Natural killer cell (primary cell): ENCODE results near the gene NPIPB2. TPM values are rescaled to one million over a fixed set of nuclear protein-coding genes. Genes with fewer than 3 reads are reported as not detected.
A peak's percentile ranks its signal among the peaks of the same experiment; 100 is the strongest.

ENCODE experiments used
- ATAC-seq, 3 donors: fragments of 150-1000 bp in 2 of 3; fragments of 200-7000 bp in 1 of 3; cut with Tn5 transposase; 1 replicate in 1 of 3; 2 replicates in 2 of 3; pipeline ENCODE4 v1.10.0; 2021; ENCODE audit warnings: mild to moderate bottlenecking in 2 of 3, moderate library complexity in 2 of 3
- DNase-seq, 2 donors: peaks; one replicate each; pipeline versions ENCODE4 v3.0.0 to v3.0.0-alpha.2; 2013 to 2021; ENCODE audit warnings: mixed read lengths in 1 of 2
- H3K27ac ChIP-seq: one replicate; pipeline ENCODE4 v1.5.1; 2013; ENCODE audit warnings: mild to moderate bottlenecking, low read length
- H3K27me3 ChIP-seq: one replicate; pipeline ENCODE4 v1.6.1; 2013; ENCODE audit warnings: low read length; ENCODE audit not compliant: control insufficient read depth, insufficient read depth
- H3K36me3 ChIP-seq: one replicate; pipeline ENCODE4 v1.6.1; 2013; ENCODE audit warnings: low read length; ENCODE audit not compliant: control insufficient read depth, insufficient read depth
- H3K4me1 ChIP-seq: one replicate; pipeline ENCODE4 v1.6.1; 2013; ENCODE audit warnings: low read length; ENCODE audit not compliant: control insufficient read depth, insufficient read depth
- H3K4me3 ChIP-seq: one replicate; pipeline ENCODE4 v1.5.1; 2013; ENCODE audit warnings: low read length
- H3K9me3 ChIP-seq: one replicate; pipeline ENCODE4 v1.6.1; 2013; ENCODE audit warnings: low read length; ENCODE audit not compliant: control insufficient read depth, insufficient read depth
- H3K27ac Mint-ChIP-seq, 2 donors: one replicate each; pipeline ENCODE4 v1.8.0; 2022; ENCODE audit warnings: mild to moderate bottlenecking in 2 of 2, mixed read lengths in 2 of 2, moderate library complexity in 1 of 2
- H3K27me3 Mint-ChIP-seq, 2 donors: one replicate each; pipeline ENCODE4 v1.8.0; 2022; ENCODE audit warnings: low read depth in 2 of 2, mixed read lengths in 2 of 2
- H3K36me3 Mint-ChIP-seq: one replicate; pipeline ENCODE4 v1.8.0; 2022; ENCODE audit warnings: mixed read lengths
- H3K4me1 Mint-ChIP-seq, 2 donors: one replicate each; pipeline ENCODE4 v1.8.0; 2022; ENCODE audit warnings: mixed read lengths in 2 of 2
- H3K4me3 Mint-ChIP-seq: one replicate; pipeline ENCODE4 v1.8.0; 2022; ENCODE audit warnings: mild to moderate bottlenecking, moderate library complexity, mixed read lengths
- H3K9me3 Mint-ChIP-seq, 2 donors: one replicate each; pipeline ENCODE4 v1.8.0; 2022; ENCODE audit warnings: mixed read lengths in 2 of 2
- CTCF ChIP-seq: fragments of 200-600 bp; IDR thresholded peaks from one replicate; pipeline ENCODE4 v1.8.0; 2022; ENCODE audit warnings: antibody characterized with exemption
- WGBS: methylation state at CpG from one replicate; pipeline ENCODE4 v1.1.7; 2013; ENCODE audit warnings: missing lambda C conversion rate; ENCODE audit not compliant: insufficient coverage; 5-methylcytosine and 5-hydroxymethylcytosine counted together
- intact Hi-C: fragments of 100-400 bp; cut with micrococcal nuclease; formaldehyde crosslinking; loops from one replicate; pipeline ENCODE4 v1.14.2; 2022
- total RNA-seq, 4 donors: library from RNA; stranded (reverse); fragments of 120-200 nt in 1 of 4; gene quantifications; one replicate each; pipeline versions ENCODE4 v1.2.3 to v1.2.4, GENCODE V29; 2013 to 2022

The NPIPB2 gene
- total RNA-seq, 3 donors from 2014 or later (not counting 1 experiment from before 2014, with no cell fraction given) = 19.6 to 43.3 (median 22.4) TPM

DNA sequence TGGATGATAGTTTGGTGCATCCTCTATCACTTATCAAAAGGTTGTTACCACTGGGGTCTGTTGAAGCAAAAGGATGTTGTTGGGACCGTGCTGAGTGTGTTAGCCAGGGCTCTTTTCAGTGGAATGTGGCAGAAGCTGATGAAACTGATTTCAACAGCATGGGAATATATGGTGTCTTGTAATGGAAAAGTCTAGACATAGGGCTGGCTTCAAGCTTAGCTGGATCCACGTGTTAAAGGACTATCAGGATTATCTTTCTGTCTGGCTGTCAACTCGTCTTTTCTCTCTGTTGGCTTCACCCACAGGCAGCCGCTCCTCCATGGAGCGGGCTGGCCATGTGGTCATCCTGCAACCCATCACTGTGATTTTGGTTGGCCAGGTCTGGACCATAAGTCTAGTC is 43.4 kb upstream of the NPIPB2 start:
- no peak for ATAC-seq
- Mint-ChIP-seq H3K36me3 (no peaks in the 10 kb centered on the region), H3K4me3 (no peak overlapping the region), H3K4me1 (peaks cover 0 to under 1% of the 10 kb centered on the region in 2 donors), H3K27ac (no peak overlapping the region), H3K27me3 (no peaks in the 10 kb centered on the region), H3K9me3 (no peaks in the 10 kb centered on the region)
- Histone ChIP-seq H3K27ac (no peak overlapping the region), H3K4me3 (no peak overlapping the region), H3K4me1 (peaks cover 3% of the 10 kb centered on the region), H3K36me3 (no peaks in the 10 kb centered on the region), H3K27me3 (no peaks in the 10 kb centered on the region), H3K9me3 (no peaks in the 10 kb centered on the region)
- TF ChIP-seq CTCF = no peak
- DNase-seq = no peak
- 90% methylated on average over 4 of the region's 5 CpGs for WGBS
- intact Hi-C loops = no loop called here

- Histone ChIP-seq H3K36me3 (no peaks in the 10 kb centered on the region), H3K4me3 (no peak overlapping the region), H3K27ac (peak overlapping the region; percentile 3), H3K4me1 (peaks cover 26% of the 10 kb centered on the region), H3K9me3 (no peaks in the 10 kb centered on the region), H3K27me3 (no peaks in the 10 kb centered on the region)
- intact Hi-C loops = no loop called here
- DNase-seq (no peak), ATAC-seq (no peak)
- Mint-ChIP-seq H3K4me3 (no peak overlapping the region), H3K27ac (no peak overlapping the region), H3K27me3 (no peaks in the 10 kb centered on the region), H3K4me1 (peaks cover 28 to 32% of the 10 kb centered on the region in 2 donors), H3K9me3 (no peaks in the 10 kb centered on the region), H3K36me3 (no peaks in the 10 kb centered on the region)
- TF ChIP-seq CTCF = no peak
- 69% methylated on average over 3 of the region's 5 CpGs for WGBS
Observed at GRCh38 chr16:11980136-11980844, 38.4 kb upstream of the NPIPB2 start.

GRCh38 chr16:11979013-11979672 is 37.3 kb upstream of the NPIPB2 start:
- Histone ChIP-seq H3K27me3 (no peaks in the 10 kb centered on the region), H3K9me3 (no peaks in the 10 kb centered on the region), H3K36me3 (no peaks in the 10 kb centered on the region), H3K4me3 (no peak overlapping the region), H3K4me1 (peaks cover 26% of the 10 kb centered on the region), H3K27ac (peak overlapping the region; percentile 3)
- Mint-ChIP-seq H3K4me1 (peaks cover 28 to 34% of the 10 kb centered on the region in 2 donors), H3K27ac (no peak overlapping the region), H3K4me3 (no peak overlapping the region), H3K9me3 (no peaks in the 10 kb centered on the region), H3K36me3 (no peaks in the 10 kb centered on the region), H3K27me3 (no peaks in the 10 kb centered on the region)
- ATAC-seq (no peak), DNase-seq (no peak)
- no peak for TF ChIP-seq CTCF
- intact Hi-C loops = loop anchor here (10.0 kb wide), 2 partner anchors 64 to 124 kb away; partner anchors contain the start of genes GSPT1 and RSL1D1
- 87% methylated on average over 7 of the region's 9 CpGs for WGBS
